HG03520 (cell line): ENCODE data around the gene KCNJ15.

Experiments used
- ATAC-seq: cut with Tn5 transposase; IDR thresholded peaks from one replicate; pipeline ENCODE4 v1.9.1; 2021; ENCODE audit warnings: mild to moderate bottlenecking, moderate library complexity; ENCODE audit not compliant: unreplicated experiment

Gene KCNJ15

DNA sequence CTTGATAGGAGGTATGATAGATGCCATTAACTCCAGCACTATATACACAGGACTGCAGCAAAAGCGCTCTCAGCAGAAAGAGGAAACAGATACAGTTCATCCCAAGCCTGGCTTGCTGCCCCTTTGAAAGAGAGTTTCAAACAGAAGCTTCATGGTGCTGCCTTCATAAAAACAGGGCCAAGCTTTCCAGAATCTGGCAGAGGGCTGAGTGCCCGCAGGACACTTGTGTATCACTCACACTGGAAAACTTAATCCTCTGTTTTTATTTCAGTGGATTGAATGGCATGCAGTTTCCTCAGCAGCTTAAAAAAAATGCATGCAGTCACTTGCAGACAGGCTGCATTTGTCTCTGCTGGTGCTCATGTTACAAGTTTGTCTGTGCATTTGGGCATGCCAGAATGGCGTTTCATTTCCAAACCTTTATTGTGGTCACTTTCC, 40.4 kb downstream of the KCNJ15 start:
- ATAC-seq: no peak

DNA sequence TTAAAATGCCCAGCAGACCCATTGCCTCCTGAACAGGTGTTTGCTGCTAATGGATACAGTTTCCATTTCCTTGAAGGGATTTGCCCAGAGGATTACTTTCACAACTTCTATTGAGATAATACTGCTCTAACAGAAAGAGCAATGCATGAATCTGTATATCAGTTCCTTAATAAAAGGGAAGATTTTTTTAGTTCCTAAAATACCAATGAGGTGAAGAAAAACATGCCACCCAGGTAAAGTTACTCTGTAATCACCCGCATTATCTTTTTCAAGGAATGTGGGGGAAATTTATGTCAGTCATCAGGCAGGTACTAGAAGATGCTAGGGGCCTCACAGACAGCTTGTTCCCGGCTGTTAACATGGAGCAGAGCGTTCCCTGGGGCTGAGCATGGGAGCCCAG, 41.1 kb downstream of the KCNJ15 start:
- no peak for ATAC-seq

- no peak for ATAC-seq
These were observed 42.0 kb downstream of the KCNJ15 start for GRCh38 chr21:38298832-38299231.

GRCh38 chr21:38299671-38300070, 42.9 kb downstream of the KCNJ15 start:
- ATAC-seq: no peak

DNA sequence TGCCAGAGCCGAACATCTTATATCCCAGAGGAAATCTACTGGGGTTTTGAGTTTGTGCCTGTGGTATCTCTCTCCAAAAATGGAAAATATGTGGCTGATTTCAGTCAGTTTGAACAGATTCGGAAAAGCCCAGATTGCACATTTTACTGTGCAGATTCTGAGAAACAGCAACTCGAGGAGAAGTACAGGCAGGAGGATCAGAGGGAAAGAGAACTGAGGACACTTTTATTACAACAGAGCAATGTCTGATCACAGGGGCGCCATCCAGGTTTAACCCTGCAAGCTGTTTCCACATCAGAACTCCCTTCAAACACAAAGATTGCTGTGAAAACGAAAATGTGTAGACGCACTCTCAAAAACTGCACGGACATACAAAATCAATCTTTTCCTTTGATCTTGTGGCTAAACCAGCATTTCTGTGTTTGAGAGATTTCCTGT, 43.4 kb downstream of the KCNJ15 start:
- no peak for ATAC-seq

- no peak for ATAC-seq
These were observed 44.8 kb downstream of the KCNJ15 start for GRCh38 chr21:38301321-38302214.

DNA sequence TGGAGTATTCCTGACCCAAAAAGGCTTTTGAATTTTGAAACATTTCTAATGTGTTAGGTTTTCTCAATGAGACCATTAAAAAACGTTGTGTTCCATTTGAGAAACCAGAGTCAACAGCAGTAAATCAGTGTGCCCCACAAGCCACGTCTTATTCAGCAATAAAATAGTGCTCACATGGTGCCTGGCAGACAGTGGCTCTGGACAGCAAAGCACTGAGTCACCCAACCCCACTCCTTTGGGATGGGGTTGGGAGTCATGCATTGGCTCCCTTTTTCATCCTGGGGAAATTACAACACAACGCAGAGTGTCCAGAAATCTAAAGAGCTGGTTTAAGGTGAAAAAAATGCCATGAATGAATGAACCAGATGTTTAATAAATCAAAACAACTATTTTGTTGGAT, 46.5 kb downstream of the KCNJ15 start:
- no peak for ATAC-seq

DNA sequence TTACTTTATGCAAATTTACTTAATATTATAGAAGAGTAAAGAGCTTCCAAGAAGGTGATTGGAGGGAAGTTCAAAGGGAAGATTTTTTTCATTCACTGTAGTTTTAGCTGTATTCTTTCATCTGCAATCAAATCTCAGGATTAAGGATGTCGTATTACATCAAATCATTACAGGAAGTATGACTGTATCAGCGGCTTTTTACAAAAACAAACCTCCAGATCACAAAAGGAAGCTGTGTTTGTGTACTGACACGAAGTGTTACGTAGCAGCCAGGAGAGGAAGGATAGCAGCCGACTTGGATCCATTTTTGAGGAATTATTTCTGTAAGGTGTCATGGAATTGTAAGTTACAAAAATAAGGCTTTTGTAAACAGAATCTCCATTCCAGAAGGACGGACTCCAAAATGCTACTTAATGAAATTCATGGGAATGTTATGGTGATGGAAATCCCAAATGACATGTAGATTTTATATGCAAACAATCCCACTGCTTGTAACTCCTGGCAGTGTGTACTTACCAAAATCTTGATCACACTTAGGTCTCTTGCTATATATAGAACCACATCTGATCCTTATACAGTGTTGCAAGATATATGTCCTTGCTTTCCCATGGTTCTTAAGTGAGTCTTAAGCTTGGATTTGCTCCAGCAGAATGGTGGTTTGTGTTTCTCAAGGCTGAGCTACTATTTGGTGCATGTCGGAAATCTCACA, 49.8 kb downstream of the KCNJ15 start:
- no peak for ATAC-seq

- no peak for ATAC-seq
These were observed 51.2 kb downstream of the KCNJ15 start for GRCh38 chr21:38307771-38308531.

DNA sequence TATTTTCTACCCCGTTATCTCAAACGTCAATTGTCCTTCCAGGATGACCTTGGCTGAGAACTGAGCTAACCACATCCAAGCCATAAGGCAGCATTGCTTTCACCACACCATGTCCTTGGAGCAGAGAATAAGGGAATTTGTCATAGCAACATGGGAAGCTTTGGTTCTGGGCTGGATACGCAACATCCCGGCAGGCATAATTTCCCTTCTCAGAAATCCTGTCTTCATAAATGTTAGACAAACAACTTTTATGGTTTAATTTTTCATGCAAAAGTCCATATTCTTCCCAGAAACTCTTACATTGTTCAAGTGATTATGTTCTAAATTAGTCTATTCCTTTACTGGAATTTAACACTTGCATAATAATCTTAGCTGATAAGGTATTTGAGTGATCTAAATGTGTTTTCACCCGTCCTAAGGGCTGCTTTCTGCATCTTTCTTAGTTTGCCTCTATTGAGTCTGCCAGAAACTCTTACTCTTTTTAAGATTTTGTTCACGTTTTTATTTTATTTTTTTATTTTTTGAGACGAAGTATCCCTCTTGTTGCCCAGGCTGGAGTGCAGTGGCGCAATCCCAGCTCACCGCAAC, 51.8 kb downstream of the KCNJ15 start:
- no peak for ATAC-seq

DNA sequence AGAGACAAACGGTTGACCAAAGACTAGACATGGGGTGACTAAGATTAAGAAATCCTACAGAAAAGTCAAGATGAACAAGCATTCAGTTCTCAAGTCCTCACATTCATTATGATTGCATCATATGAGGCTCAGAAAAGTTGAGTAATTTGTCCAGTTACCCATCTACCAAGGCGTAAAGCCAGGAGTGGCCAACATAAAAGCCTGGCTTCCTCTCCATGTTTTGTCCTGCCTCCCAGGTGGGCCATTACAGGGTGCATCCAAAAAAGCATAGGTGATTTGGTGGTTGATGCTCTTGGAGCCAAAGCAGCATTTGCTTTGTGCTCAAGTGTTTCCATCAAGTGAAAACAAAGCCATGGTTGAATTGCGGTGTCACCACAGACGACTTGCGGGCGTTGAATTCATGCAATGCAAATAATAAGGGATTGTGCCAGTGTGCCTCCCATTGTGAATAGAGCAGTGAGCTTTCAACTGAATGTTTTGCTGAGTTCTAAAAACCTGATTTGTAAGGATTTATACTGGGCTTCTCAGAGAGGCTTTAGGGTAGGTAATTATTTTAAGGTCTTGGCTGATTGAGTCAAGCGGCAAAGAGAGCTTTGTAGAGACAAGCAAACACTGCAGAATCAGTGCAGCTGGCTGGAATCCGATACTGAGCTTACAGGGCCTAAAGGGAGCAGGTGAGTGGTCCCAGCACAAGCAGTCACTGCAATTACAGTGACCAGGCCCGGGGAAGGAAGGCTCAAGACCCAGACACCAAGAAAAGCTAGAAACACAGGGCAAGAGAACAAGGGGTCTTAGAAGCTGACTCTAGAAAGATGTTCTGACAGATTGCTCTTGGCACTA, 54.1 kb downstream of the KCNJ15 start:
- no peak for ATAC-seq

DNA sequence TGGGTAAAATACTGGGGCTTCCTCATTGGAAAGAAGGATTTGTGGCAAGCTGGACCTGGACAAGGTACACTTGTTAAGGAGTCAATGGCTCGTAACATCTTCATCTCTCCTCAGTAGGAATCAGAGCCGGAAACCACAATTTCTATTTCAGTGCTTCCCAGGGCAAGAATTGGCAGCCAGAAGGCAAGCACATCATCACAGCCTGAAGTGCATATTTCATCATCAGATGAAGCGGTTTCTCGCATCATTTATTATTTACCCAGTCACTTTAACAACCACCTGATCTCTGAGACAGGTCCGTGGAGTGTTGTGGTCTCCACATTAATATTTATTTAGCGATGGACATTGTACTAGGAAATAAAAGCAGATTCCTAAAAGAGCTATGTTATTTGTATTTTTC, 55.0 kb downstream of the KCNJ15 start:
- no peak for ATAC-seq

GRCh38 chr21:38312822-38313221, 56.0 kb downstream of the KCNJ15 start:
- no peak for ATAC-seq

DNA sequence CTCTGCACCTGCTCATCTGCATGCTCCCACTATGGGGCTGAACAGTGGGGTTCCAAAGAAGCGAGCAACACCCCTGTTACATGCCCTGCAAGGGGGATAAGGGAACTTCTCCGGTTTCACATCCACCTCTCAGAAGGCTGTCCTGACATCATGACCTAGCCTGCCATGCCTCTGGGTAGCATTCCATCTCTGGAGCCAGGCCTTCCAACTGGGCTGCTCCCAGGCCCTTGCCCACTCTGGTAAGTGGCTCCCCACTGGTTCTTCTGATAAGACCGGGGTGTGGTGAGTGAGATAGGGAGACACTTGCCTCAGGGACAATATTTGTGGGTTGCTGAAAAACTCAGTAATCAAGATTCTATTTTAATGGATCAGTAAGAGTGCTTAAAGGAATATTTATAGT, 57.8 kb downstream of the KCNJ15 start:
- ATAC-seq: no peak

- ATAC-seq: no peak
These were observed 58.3 kb downstream of the KCNJ15 start for GRCh38 chr21:38315122-38315521.

- ATAC-seq: no peak
These were observed 63.0 kb downstream of the KCNJ15 start for GRCh38 chr21:38319781-38320180.

DNA sequence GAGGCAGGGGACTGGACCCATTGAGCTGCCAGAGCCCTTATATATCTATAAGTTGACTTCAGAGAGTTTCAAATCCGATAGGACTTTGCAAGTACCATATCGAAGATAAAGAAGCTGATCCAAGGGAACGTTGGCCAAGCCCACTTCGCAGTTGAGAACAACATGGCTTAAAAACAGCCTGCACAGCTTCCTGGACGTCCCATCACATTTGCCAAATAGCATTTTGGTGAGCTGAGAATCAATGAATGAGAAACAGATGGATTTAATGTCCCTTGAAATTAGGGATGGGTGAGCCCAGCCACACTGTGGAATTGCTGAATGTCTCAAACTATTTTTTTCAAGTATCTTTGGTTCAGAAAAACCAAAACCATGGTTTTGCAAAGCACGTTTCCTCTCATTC, 64.8 kb downstream of the KCNJ15 start:
- no peak for ATAC-seq

GRCh38 chr21:38322311-38322950, 65.6 kb downstream of the KCNJ15 start:
- no peak for ATAC-seq

- no peak for ATAC-seq
These were observed 67.1 kb downstream of the KCNJ15 start for GRCh38 chr21:38323721-38324531.
